ENCODE measurements around the gene CCR4. TPM values are rescaled to one million over a fixed set of nuclear protein-coding genes. Genes with fewer than 3 reads are reported as not detected.
"Not testable (repeated sequence)": the region's sequence is repeated elsewhere in the genome, so short reads cannot be mapped to it uniquely, and the experiment has no call there.

CCR4 gene
- total RNA-seq, 2 donors from 2014 or later: 0.11 TPM; not detected in 1

GRCh38 chr3:32969656-32970055 is 18.2 kb downstream of the CCR4 start:
- Mint-ChIP-seq H3K4me3 (no peak overlapping the region), H3K27ac (no peak overlapping the region), H3K27me3 (ENCODE audit: insufficient read depth) (no peaks in the 10 kb centered on the region), H3K4me1 (peaks cover 14% of the 10 kb centered on the region), H3K36me3 (ENCODE audit: low read depth) (peaks cover 3% of the 10 kb centered on the region), H3K9me3 (peaks cover 25% of the 10 kb centered on the region)
- 93 to 95% methylated on average over 2 to 4 of the region's 4 CpGs for WGBS, 2 experiments (ENCODE audit: insufficient coverage in 1 of 2, insufficient read length in 1 of 2)
- Histone ChIP-seq H3K4me1 (ENCODE audit: control insufficient read depth, insufficient read depth, low read length) (no peaks in the 10 kb centered on the region), H3K27me3 (ENCODE audit: control insufficient read depth, insufficient read depth, low read length, poor library complexity, severe bottlenecking) (no peaks in the 10 kb centered on the region), H3K27ac (ENCODE audit: low read depth, low read length) (no peak overlapping the region), H3K9me3 (ENCODE audit: control insufficient read depth, low read length) (peaks cover 23% of the 10 kb centered on the region), H3K36me3 (ENCODE audit: control insufficient read depth, insufficient read depth, low read length) (no peaks in the 10 kb centered on the region), H3K4me3 (ENCODE audit: low read length) (no peak overlapping the region), H3K9ac (ENCODE audit: extremely low read depth, low read length, poor library complexity, severe bottlenecking) (no peak overlapping the region)
- no peak for TF ChIP-seq CTCF (conservative IDR thresholded peaks at IDR 0.05)
- DNase-seq: no peak

DNA sequence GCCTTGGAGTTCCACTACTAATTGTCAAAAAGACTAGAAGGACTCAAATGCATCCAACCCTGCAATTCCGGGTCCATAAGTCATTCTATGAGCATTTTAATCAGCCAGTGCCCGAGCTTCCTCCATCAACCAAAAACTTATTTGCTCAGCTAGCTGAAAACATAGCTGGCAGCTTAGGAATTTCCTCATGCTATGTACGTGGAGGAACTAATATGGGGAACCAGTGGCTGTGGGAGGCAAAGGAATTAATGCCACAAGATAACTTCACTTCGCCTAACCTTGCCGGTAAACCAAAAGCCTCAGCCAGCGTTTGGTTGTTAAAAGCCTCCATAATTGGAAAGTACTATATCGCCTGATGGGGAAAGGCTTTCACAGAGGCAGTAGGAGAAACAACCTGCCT is 19.8 kb downstream of the CCR4 start:
- not testable (repeated sequence) for H3K27ac ChIP-seq (ENCODE audit: low read depth, low read length); H3K9me3 Mint-ChIP-seq; H3K27me3 Mint-ChIP-seq (ENCODE audit: insufficient read depth); H3K4me3 ChIP-seq (ENCODE audit: low read length); H3K36me3 Mint-ChIP-seq (ENCODE audit: low read depth); DNase-seq; H3K4me1 ChIP-seq (ENCODE audit: control insufficient read depth, insufficient read depth, low read length); H3K27ac Mint-ChIP-seq; H3K27me3 ChIP-seq (ENCODE audit: control insufficient read depth, insufficient read depth, low read length, poor library complexity, severe bottlenecking); H3K4me3 Mint-ChIP-seq; H3K9ac ChIP-seq (ENCODE audit: extremely low read depth, low read length, poor library complexity, severe bottlenecking); H3K36me3 ChIP-seq (ENCODE audit: control insufficient read depth, insufficient read depth, low read length); H3K9me3 ChIP-seq (ENCODE audit: control insufficient read depth, low read length)
- WGBS, 2 experiments (ENCODE audit: insufficient coverage in 1 of 2, insufficient read length in 1 of 2): 87 to 90% methylated on average over 7 of the region's 7 CpGs
- peaks cover 20% of the 10 kb centered on the region for H3K4me1 Mint-ChIP-seq

GRCh38 chr3:32972482-32973146 is 21.2 kb downstream of the CCR4 start:
- no peaks in the 10 kb centered on the region for H3K9me3 ChIP-seq (ENCODE audit: control insufficient read depth, low read length)
- no peak overlapping the region for H3K9ac ChIP-seq (ENCODE audit: extremely low read depth, low read length, poor library complexity, severe bottlenecking)
- no peaks in the 10 kb centered on the region for H3K4me1 ChIP-seq (ENCODE audit: control insufficient read depth, insufficient read depth, low read length)
- H3K27me3 ChIP-seq (ENCODE audit: control insufficient read depth, insufficient read depth, low read length, poor library complexity, severe bottlenecking): no peaks in the 10 kb centered on the region
- H3K4me1 Mint-ChIP-seq: peaks cover 20% of the 10 kb centered on the region
- H3K27ac Mint-ChIP-seq: no peak overlapping the region
- H3K27ac ChIP-seq (ENCODE audit: low read depth, low read length): no peak overlapping the region
- no peak overlapping the region for H3K4me3 ChIP-seq (ENCODE audit: low read length)
- WGBS, 2 experiments (ENCODE audit: insufficient coverage in 1 of 2, insufficient read length in 1 of 2): 75 to 87% methylated on average over 2 to 4 of the region's 4 CpGs
- DNase-seq: no peak
- H3K4me3 Mint-ChIP-seq: no peak overlapping the region
- no peaks in the 10 kb centered on the region for H3K36me3 Mint-ChIP-seq (ENCODE audit: low read depth)
- no peaks in the 10 kb centered on the region for H3K27me3 Mint-ChIP-seq (ENCODE audit: insufficient read depth)
- no peak for TF ChIP-seq CTCF (conservative IDR thresholded peaks at IDR 0.05)
- no peaks in the 10 kb centered on the region for H3K9me3 Mint-ChIP-seq
- H3K36me3 ChIP-seq (ENCODE audit: control insufficient read depth, insufficient read depth, low read length): no peaks in the 10 kb centered on the region

- TF ChIP-seq CTCF (conservative IDR thresholded peaks at IDR 0.05): no peak
Observed at GRCh38 chr3:32973982-32974381, 22.5 kb downstream of the CCR4 start.

More at GRCh38 chr3:32973982-32974381, 22.5 kb downstream of the CCR4 start:
- H3K36me3 Mint-ChIP-seq (ENCODE audit: low read depth): no peaks in the 10 kb centered on the region
- no peaks in the 10 kb centered on the region for H3K36me3 ChIP-seq (ENCODE audit: control insufficient read depth, insufficient read depth, low read length)
- no peak overlapping the region for H3K27ac Mint-ChIP-seq
- DNase-seq: no peak
- no peak overlapping the region for H3K9ac ChIP-seq (ENCODE audit: extremely low read depth, low read length, poor library complexity, severe bottlenecking)
- H3K27me3 Mint-ChIP-seq (ENCODE audit: insufficient read depth): no peaks in the 10 kb centered on the region
- WGBS, 2 experiments (ENCODE audit: insufficient coverage in 1 of 2, insufficient read length in 1 of 2): 100% methylated on average over 1 of the region's 1 CpG; no CpG with 5 or more reads in 1 of the 2 experiments
- no peak overlapping the region for H3K4me3 ChIP-seq (ENCODE audit: low read length)
- no peaks in the 10 kb centered on the region for H3K9me3 Mint-ChIP-seq
- no peak overlapping the region for H3K27ac ChIP-seq (ENCODE audit: low read depth, low read length)
- no peaks in the 10 kb centered on the region for H3K9me3 ChIP-seq (ENCODE audit: control insufficient read depth, low read length)
- no peaks in the 10 kb centered on the region for H3K4me1 ChIP-seq (ENCODE audit: control insufficient read depth, insufficient read depth, low read length)
- H3K27me3 ChIP-seq (ENCODE audit: control insufficient read depth, insufficient read depth, low read length, poor library complexity, severe bottlenecking): no peaks in the 10 kb centered on the region
- H3K4me3 Mint-ChIP-seq: no peak overlapping the region
- H3K4me1 Mint-ChIP-seq: peaks cover 18% of the 10 kb centered on the region

Data from endodermal cell (in vitro differentiated cells).